ENCODE measurements around the gene M6PR.

The M6PR gene

DNA sequence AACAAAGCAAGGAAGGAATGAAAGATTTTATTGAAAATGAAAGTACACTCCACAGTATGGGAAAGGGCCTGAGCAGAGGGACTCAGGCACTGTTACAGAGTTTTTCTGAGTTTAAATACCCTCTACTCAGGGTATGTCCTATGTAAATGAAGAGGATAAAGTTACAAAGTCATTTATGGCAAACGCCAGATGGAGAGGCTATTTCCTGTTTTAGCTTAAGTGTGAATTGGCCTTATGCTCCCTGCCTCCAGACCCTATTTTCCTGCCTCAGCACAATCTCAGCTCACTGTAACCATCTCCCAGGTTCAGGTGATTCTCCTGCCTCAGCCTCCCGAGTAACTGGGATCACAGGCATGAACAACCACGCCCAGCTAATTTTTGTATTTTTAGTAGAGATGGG, 41.9 kb downstream of the M6PR start:
- Histone ChIP-seq H3K79me1 (ENCODE audit: low read depth, low read length) (no peaks in the 10 kb centered on the region), H2BK120ac (ENCODE audit: low read depth, low read length) (no peak overlapping the region), H3K27me3 (ENCODE audit: control insufficient read depth in 3 of 3, insufficient read depth in 3 of 3, low read depth in 1 of 3, low read length in 3 of 3) (no peaks in the 10 kb centered on the region), H2BK12ac (ENCODE audit: low read length) (no peak overlapping the region), H3K18ac (ENCODE audit: low read length) (no peak overlapping the region), H3K27ac (replicated peaks; ENCODE audit: low read length) (no peak overlapping the region), H3K36me3 (replicated peaks in 1 of 2; ENCODE audit: control insufficient read depth in 2 of 2, insufficient read depth in 2 of 2, low read length in 2 of 2) (no peaks in the 10 kb centered on the region), H2AFZ (ENCODE audit: low read length) (peak overlapping the region; percentile 21), H3K9ac (ENCODE audit: low read depth, low read length, poor library complexity) (no peak overlapping the region), H3K9me3 (replicated peaks in 1 of 2; ENCODE audit: control insufficient read depth in 2 of 2, insufficient read depth in 1 of 2, low read depth in 1 of 2, low read length in 2 of 2) (no peaks in the 10 kb centered on the region), H4K8ac (ENCODE audit: low read depth, low read length) (no peak overlapping the region), H2BK5ac (ENCODE audit: low read length) (no peak overlapping the region), H4K91ac (ENCODE audit: low read depth, low read length, poor library complexity) (no peak overlapping the region), H3K4me1 (ENCODE audit: control insufficient read depth in 2 of 2, insufficient read depth in 1 of 2, low read depth in 1 of 2, low read length in 2 of 2) (peaks cover 3 to 14% of the 10 kb centered on the region in 2 donors), H2AK5ac (ENCODE audit: low read depth, low read length) (no peak overlapping the region), H3K4ac (ENCODE audit: low read length) (no peak overlapping the region), H3K23ac (ENCODE audit: low read depth, low read length, poor library complexity) (no peak overlapping the region), H3K4me2 (ENCODE audit: insufficient read depth, low read length, poor library complexity, severe bottlenecking) (no peak overlapping the region), H2BK15ac (ENCODE audit: low read length) (no peak overlapping the region), H3K4me3 (ENCODE audit: low read length in 2 of 2) (no peak overlapping the region), H3K14ac (ENCODE audit: low read length) (no peak overlapping the region)
- DNase-seq (ENCODE audit: low spot score) = no peak
- WGBS, 2 donors (ENCODE audit: extremely low coverage in 2 of 2, insufficient read length in 2 of 2, insufficient replicate concordance in 1 of 2) = no CpG with 5 or more reads among the region's 3 CpGs

DNA sequence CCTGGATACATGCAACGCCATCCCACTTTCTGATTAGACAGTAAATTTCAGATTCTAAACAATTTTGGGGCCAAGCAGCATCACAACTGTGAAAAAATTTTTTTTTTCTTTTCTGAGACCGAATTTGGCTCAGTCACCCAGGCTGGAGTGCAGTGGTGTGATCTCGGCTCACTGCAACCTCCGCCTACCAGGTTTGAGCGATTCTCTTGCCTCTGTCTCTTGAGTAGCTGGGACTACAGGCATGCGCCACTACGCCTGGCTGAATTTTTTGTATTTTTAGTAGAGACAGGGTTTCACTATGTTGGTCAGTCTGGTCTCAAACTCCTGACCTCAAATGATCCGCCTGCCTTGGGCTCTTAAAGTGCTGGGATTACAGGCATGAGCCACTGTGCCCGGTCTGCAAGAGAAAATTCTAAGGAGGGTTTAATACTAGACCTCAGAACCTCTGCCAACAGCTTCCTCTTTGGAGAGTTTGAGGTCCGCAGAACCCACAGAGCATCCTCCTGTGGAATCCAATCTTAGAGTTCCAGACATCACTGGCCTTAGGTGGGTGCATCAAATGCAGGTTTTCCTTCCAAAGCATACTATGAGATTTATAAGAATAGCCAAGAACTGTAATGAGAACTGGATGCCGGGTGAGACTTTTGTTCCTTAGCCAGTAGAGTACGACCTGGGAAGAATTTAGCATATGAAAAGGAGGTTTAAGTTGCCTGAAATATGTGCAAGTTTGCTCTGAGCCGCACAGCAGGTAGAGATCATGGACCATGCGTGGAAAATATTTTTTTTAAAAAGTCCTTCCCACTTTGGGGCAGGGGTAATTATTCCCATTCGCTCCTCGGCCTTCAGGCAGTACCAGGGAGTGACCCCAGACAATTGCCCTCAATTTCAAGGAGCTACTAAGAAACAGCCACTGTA, 42.9 kb downstream of the M6PR start:
- no CpG with 5 or more reads among the region's 16 CpGs for WGBS, 2 donors (ENCODE audit: extremely low coverage in 2 of 2, insufficient read length in 2 of 2, insufficient replicate concordance in 1 of 2)
- no peak overlapping the region for H4K8ac ChIP-seq (ENCODE audit: low read depth, low read length)

DNA sequence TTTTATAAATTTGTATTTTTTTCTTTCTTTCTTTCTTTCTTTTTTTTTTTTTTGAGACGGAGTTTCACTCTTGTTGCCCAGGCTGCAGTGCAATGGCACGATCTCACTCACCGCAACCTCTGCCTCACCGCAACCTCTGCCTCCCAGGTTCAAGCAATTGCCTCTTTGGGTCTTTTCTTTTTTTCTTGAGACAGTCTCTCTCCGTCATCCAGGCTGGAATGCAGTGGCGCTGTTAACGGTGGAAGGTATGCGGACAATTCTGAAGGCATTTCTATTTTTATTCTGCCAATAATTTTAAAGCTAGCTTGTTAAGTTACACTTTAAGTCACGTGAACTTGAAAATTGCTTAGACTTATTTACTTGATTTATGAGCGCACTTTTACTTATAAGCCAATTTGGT, 43.9 kb downstream of the M6PR start:
- Histone ChIP-seq H2BK15ac (ENCODE audit: low read length) (no peak overlapping the region), H3K14ac (ENCODE audit: low read length) (no peak overlapping the region), H3K18ac (ENCODE audit: low read length) (no peak overlapping the region), H3K36me3 (replicated peaks in 1 of 2; ENCODE audit: control insufficient read depth in 2 of 2, insufficient read depth in 2 of 2, low read length in 2 of 2) (no peaks in the 10 kb centered on the region), H2AFZ (ENCODE audit: low read length) (no peak overlapping the region), H4K91ac (ENCODE audit: low read depth, low read length, poor library complexity) (no peak overlapping the region), H4K8ac (ENCODE audit: low read depth, low read length) (no peak overlapping the region), H3K4me3 (ENCODE audit: low read length in 2 of 2) (no peak overlapping the region), H3K27me3 (ENCODE audit: control insufficient read depth in 3 of 3, insufficient read depth in 3 of 3, low read depth in 1 of 3, low read length in 3 of 3) (no peaks in the 10 kb centered on the region), H3K4me1 (ENCODE audit: control insufficient read depth in 2 of 2, insufficient read depth in 1 of 2, low read depth in 1 of 2, low read length in 2 of 2) (peaks cover 3 to 6% of the 10 kb centered on the region in 2 donors), H3K27ac (replicated peaks; ENCODE audit: low read length) (no peak overlapping the region), H3K23ac (ENCODE audit: low read depth, low read length, poor library complexity) (no peak overlapping the region), H2BK12ac (ENCODE audit: low read length) (no peak overlapping the region), H2BK120ac (ENCODE audit: low read depth, low read length) (no peak overlapping the region), H3K9ac (ENCODE audit: low read depth, low read length, poor library complexity) (no peak overlapping the region), H2BK5ac (ENCODE audit: low read length) (no peak overlapping the region), H3K9me3 (replicated peaks in 1 of 2; ENCODE audit: control insufficient read depth in 2 of 2, insufficient read depth in 1 of 2, low read depth in 1 of 2, low read length in 2 of 2) (no peaks in the 10 kb centered on the region), H3K79me1 (ENCODE audit: low read depth, low read length) (no peaks in the 10 kb centered on the region), H2AK5ac (ENCODE audit: low read depth, low read length) (no peak overlapping the region), H3K4me2 (ENCODE audit: insufficient read depth, low read length, poor library complexity, severe bottlenecking) (no peak overlapping the region), H3K4ac (ENCODE audit: low read length) (no peak overlapping the region)
- WGBS, 2 donors (ENCODE audit: extremely low coverage in 2 of 2, insufficient read length in 2 of 2, insufficient replicate concordance in 1 of 2) = no CpG with 5 or more reads among the region's 10 CpGs
- no peak for DNase-seq (ENCODE audit: low spot score)

More for the DNA sequence above, 42.9 kb downstream of the M6PR start:
- H2BK5ac ChIP-seq (ENCODE audit: low read length) = no peak overlapping the region
- no peak overlapping the region for H3K14ac ChIP-seq (ENCODE audit: low read length)
- no peak overlapping the region for H3K4me2 ChIP-seq (ENCODE audit: insufficient read depth, low read length, poor library complexity, severe bottlenecking)
- no peak overlapping the region for H3K23ac ChIP-seq (ENCODE audit: low read depth, low read length, poor library complexity)
- H3K9ac ChIP-seq (ENCODE audit: low read depth, low read length, poor library complexity) = no peak overlapping the region
- no peak overlapping the region for H2BK12ac ChIP-seq (ENCODE audit: low read length)
- no peak overlapping the region for H4K91ac ChIP-seq (ENCODE audit: low read depth, low read length, poor library complexity)
- H3K9me3 ChIP-seq (replicated peaks in 1 of 2; ENCODE audit: control insufficient read depth in 2 of 2, insufficient read depth in 1 of 2, low read depth in 1 of 2, low read length in 2 of 2) = no peaks in the 10 kb centered on the region
- no peak overlapping the region for H2BK15ac ChIP-seq (ENCODE audit: low read length)
- peaks cover 3 to 6% of the 10 kb centered on the region in 2 donors for H3K4me1 ChIP-seq (ENCODE audit: control insufficient read depth in 2 of 2, insufficient read depth in 1 of 2, low read depth in 1 of 2, low read length in 2 of 2)
- no peaks in the 10 kb centered on the region for H3K36me3 ChIP-seq (replicated peaks in 1 of 2; ENCODE audit: control insufficient read depth in 2 of 2, insufficient read depth in 2 of 2, low read length in 2 of 2)
- DNase-seq (ENCODE audit: low spot score) = no peak
- H3K4ac ChIP-seq (ENCODE audit: low read length) = no peak overlapping the region
- H2AK5ac ChIP-seq (ENCODE audit: low read depth, low read length) = no peak overlapping the region
- no peak overlapping the region for H3K4me3 ChIP-seq (ENCODE audit: low read length in 2 of 2)
- no peaks in the 10 kb centered on the region for H3K27me3 ChIP-seq (ENCODE audit: control insufficient read depth in 3 of 3, insufficient read depth in 3 of 3, low read depth in 1 of 3, low read length in 3 of 3)
- H3K27ac ChIP-seq (replicated peaks; ENCODE audit: low read length) = no peak overlapping the region
- H2BK120ac ChIP-seq (ENCODE audit: low read depth, low read length) = no peak overlapping the region
- H3K79me1 ChIP-seq (ENCODE audit: low read depth, low read length) = no peaks in the 10 kb centered on the region
- peak overlapping the region; percentile 21 for H2AFZ ChIP-seq (ENCODE audit: low read length)
- H3K18ac ChIP-seq (ENCODE audit: low read length) = no peak overlapping the region

DNA sequence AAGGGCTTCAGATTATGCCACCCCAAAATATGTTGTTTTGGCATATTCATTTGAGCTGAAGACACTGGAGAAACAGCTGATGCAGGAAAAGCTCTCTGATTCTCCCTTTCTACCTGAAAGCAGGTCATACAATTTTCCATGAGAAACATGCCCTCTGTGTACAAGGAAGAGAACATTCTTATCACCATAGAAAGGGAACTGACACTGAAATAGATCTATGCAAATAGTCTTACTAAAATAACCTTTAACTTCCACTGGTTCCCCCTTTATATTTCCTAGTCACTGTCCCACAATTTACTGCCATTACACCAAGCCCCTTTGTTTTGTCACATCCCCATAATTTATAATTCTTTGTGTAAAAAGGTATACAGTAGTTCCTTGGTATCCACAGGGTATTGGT, 44.8 kb downstream of the M6PR start:
- Histone ChIP-seq H2BK120ac (ENCODE audit: low read depth, low read length) (no peak overlapping the region), H3K4me3 (ENCODE audit: low read length in 2 of 2) (no peak overlapping the region), H2BK15ac (ENCODE audit: low read length) (no peak overlapping the region), H3K27ac (replicated peaks; ENCODE audit: low read length) (no peak overlapping the region), H2AFZ (ENCODE audit: low read length) (no peak overlapping the region), H3K4ac (ENCODE audit: low read length) (no peak overlapping the region), H3K79me1 (ENCODE audit: low read depth, low read length) (no peaks in the 10 kb centered on the region), H3K23ac (ENCODE audit: low read depth, low read length, poor library complexity) (no peak overlapping the region), H3K9ac (ENCODE audit: low read depth, low read length, poor library complexity) (no peak overlapping the region), H3K18ac (ENCODE audit: low read length) (no peak overlapping the region), H2AK5ac (ENCODE audit: low read depth, low read length) (no peak overlapping the region), H3K27me3 (ENCODE audit: control insufficient read depth in 3 of 3, insufficient read depth in 3 of 3, low read depth in 1 of 3, low read length in 3 of 3) (no peaks in the 10 kb centered on the region), H4K8ac (ENCODE audit: low read depth, low read length) (no peak overlapping the region), H2BK5ac (ENCODE audit: low read length) (no peak overlapping the region), H2BK12ac (ENCODE audit: low read length) (no peak overlapping the region), H3K9me3 (replicated peaks in 1 of 2; ENCODE audit: control insufficient read depth in 2 of 2, insufficient read depth in 1 of 2, low read depth in 1 of 2, low read length in 2 of 2) (no peaks in the 10 kb centered on the region), H3K4me1 (ENCODE audit: control insufficient read depth in 2 of 2, insufficient read depth in 1 of 2, low read depth in 1 of 2, low read length in 2 of 2) (peaks cover 3 to 6% of the 10 kb centered on the region in 2 donors), H4K91ac (ENCODE audit: low read depth, low read length, poor library complexity) (no peak overlapping the region), H3K14ac (ENCODE audit: low read length) (no peak overlapping the region), H3K36me3 (replicated peaks in 1 of 2; ENCODE audit: control insufficient read depth in 2 of 2, insufficient read depth in 2 of 2, low read length in 2 of 2) (no peaks in the 10 kb centered on the region), H3K4me2 (ENCODE audit: insufficient read depth, low read length, poor library complexity, severe bottlenecking) (no peak overlapping the region)
- no peak for DNase-seq (ENCODE audit: low spot score)

All from neuronal stem cell (in vitro differentiated cells).